Activated effector memory CD4-positive, alpha-beta T cell treated with Interleukin-2 at 50 U/mL for 16 hours (primary cell): ENCODE results near the gene CACNA2D2.

Experiments used
- DNase-seq: peaks from one replicate; pipeline ENCODE4 v3.0.0-alpha.2; 2020

CACNA2D2 gene

GRCh38 chr3:50493623-50494022, 9.8 kb downstream of the CACNA2D2 start:
- no peak for DNase-seq

GRCh38 chr3:50493086-50493485, 10.3 kb downstream of the CACNA2D2 start:
- no peak for DNase-seq

GRCh38 chr3:50491023-50491422, 12.4 kb downstream of the CACNA2D2 start:
- no peak for DNase-seq

GRCh38 chr3:50490424-50490823, 13.0 kb downstream of the CACNA2D2 start:
- no peak for DNase-seq

- no peak for DNase-seq
Observed at GRCh38 chr3:50487181-50487580, 16.3 kb downstream of the CACNA2D2 start.

GRCh38 chr3:50486219-50486888, 17.1 kb downstream of the CACNA2D2 start:
- DNase-seq: no peak

GRCh38 chr3:50484722-50485121, 18.7 kb downstream of the CACNA2D2 start:
- no peak for DNase-seq

GRCh38 chr3:50483374-50483773, 20.1 kb downstream of the CACNA2D2 start:
- DNase-seq: no peak

GRCh38 chr3:50481992-50482391, 21.4 kb downstream of the CACNA2D2 start:
- DNase-seq: no peak

GRCh38 chr3:50480471-50480870, 23.0 kb downstream of the CACNA2D2 start:
- no peak for DNase-seq

GRCh38 chr3:50479523-50479922, 23.9 kb downstream of the CACNA2D2 start:
- no peak for DNase-seq

- no peak for DNase-seq
Observed at GRCh38 chr3:50478671-50479260, 24.7 kb downstream of the CACNA2D2 start.

GRCh38 chr3:50478051-50478450, 25.4 kb downstream of the CACNA2D2 start:
- DNase-seq: no peak

GRCh38 chr3:50475348-50475747, 28.1 kb downstream of the CACNA2D2 start:
- DNase-seq: no peak

- DNase-seq: no peak
Observed at GRCh38 chr3:50474717-50475116, 28.7 kb downstream of the CACNA2D2 start.

GRCh38 chr3:50473768-50474167, 29.7 kb downstream of the CACNA2D2 start:
- DNase-seq: no peak

GRCh38 chr3:50472958-50473357, 30.5 kb downstream of the CACNA2D2 start:
- no peak for DNase-seq

GRCh38 chr3:50470658-50471057, 32.8 kb downstream of the CACNA2D2 start:
- DNase-seq: no peak

GRCh38 chr3:50467919-50468318, 35.5 kb downstream of the CACNA2D2 start:
- DNase-seq: no peak

- no peak for DNase-seq
Observed at GRCh38 chr3:50466177-50466576, 37.3 kb downstream of the CACNA2D2 start.

- DNase-seq: no peak
Observed at GRCh38 chr3:50464569-50464968, 38.9 kb downstream of the CACNA2D2 start.

- no peak for DNase-seq
Observed at GRCh38 chr3:50459785-50460184, 43.6 kb downstream of the CACNA2D2 start.

GRCh38 chr3:50457988-50458387, 45.4 kb downstream of the CACNA2D2 start:
- DNase-seq: no peak

- no peak for DNase-seq
Observed at GRCh38 chr3:50455161-50456018, 48.0 kb downstream of the CACNA2D2 start.
